Measurements from ENCODE around the gene GON7. TPM values are rescaled to one million over a fixed set of nuclear protein-coding genes. Genes with fewer than 3 reads are reported as not detected.

The GON7 gene, protein sequence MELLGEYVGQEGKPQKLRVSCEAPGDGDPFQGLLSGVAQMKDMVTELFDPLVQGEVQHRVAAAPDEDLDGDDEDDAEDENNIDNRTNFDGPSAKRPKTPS
- total RNA-seq (1 to 10 TPM; 4.6 to 7.6 (median 5.7) TPM), polyA plus RNA-seq (10 to 100 TPM in 1 of 2 donors, 1 to 10 TPM in 1; 9.7 to 14.9 TPM)

DNA sequence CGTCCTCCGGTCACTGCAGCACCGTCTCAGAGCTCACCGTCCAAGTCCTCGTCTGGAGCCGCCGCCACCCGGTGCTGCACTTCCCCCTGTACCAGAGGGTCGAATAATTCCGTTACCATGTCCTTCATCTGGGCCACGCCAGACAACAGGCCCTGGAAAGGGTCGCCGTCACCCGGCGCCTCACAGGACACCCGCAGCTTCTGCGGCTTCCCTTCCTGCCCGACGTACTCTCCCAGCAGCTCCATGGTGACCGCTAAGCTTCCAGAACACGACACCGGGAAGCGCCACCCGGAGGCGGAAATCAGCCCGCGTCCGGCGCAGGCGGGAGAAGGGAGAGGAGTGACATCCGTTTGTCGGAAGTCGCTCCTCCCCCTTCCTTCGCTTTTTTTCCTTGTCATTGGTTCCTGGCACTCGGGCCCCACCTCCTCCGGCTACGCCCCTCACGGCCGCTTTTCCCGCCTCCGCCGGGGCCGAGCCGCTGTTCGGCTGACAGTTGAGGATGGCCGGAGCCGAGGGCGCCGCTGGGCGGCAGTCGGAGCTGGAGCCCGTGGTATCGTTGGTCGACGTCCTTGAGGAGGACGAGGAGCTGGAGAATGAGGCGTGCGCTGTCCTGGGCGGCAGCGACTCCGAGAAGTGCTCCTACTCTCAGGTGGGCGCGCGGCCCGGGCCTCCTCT lies at the start of gene GON7, which contains the start of gene UBR7:
TSS of gene GON7 (minus strand) at position 273 of the 675 bp plus-strand sequence. CDS start at position 245, 28 bp downstream.
TSS of gene UBR7 (plus strand) at position 464 of the 675 bp plus-strand sequence. CDS start at position 500, 36 bp downstream.
- no peak for FAIRE-seq
- 0% methylated on average over 56 to 65 of the region's 65 CpGs for WGBS, 2 donors
- peaks cover 0 to 30% (median 19%) of the 10 kb centered on the region in 3 donors for H3K4me1 ChIP-seq

DNA sequence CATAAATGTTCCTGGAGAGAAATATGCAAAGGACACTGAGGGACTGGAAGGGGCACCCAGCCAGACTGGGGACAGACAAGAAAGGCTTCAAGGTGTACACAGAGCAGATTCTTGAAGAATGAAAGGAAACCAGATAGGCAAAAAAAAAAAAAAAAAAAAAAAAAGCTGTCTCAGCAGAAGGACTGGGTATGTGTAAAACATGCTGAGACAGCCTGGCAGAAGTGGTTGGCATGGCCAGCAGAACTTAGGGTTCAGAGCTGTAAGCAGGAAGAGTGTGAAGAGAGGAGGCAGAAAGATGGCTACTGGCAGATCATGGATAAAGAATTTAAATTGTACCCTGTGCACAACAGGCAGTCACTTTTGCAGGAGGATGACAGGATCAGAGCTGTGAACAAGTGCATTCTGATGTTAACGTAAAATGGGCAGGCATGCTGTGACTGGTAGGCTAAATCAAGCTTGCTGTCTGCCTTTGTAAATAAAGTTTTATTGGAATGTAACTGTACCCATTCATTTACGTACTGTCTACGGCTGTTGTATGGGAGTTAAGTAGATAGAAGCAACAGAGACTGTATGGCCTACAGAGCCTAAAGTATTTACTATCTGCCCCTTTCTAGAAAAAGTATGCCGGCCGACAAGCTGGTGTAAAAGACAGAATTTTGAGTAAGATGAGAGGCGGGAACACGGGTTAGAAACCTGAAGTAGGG lies 42.4 kb upstream of the GON7 start:
- ATAC-seq (no peak), DNase-seq (no peak), FAIRE-seq (no peak)
- Histone ChIP-seq H3K27me3 (no peaks in the 10 kb centered on the region), H3K27ac (no peak overlapping the region), H3K4me3 (no peak overlapping the region), H3K9me3 (no peaks in the 10 kb centered on the region), H3K36me3 (peaks cover 0 to 40% (median 13%) of the 10 kb centered on the region in 3 donors), H3K4me1 (no peaks in the 10 kb centered on the region)
- TF ChIP-seq, protein P1, sequence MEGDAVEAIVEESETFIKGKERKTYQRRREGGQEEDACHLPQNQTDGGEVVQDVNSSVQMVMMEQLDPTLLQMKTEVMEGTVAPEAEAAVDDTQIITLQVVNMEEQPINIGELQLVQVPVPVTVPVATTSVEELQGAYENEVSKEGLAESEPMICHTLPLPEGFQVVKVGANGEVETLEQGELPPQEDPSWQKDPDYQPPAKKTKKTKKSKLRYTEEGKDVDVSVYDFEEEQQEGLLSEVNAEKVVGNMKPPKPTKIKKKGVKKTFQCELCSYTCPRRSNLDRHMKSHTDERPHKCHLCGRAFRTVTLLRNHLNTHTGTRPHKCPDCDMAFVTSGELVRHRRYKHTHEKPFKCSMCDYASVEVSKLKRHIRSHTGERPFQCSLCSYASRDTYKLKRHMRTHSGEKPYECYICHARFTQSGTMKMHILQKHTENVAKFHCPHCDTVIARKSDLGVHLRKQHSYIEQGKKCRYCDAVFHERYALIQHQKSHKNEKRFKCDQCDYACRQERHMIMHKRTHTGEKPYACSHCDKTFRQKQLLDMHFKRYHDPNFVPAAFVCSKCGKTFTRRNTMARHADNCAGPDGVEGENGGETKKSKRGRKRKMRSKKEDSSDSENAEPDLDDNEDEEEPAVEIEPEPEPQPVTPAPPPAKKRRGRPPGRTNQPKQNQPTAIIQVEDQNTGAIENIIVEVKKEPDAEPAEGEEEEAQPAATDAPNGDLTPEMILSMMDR (IDR thresholded peaks at IDR 0.05): no peak
- 94 to 98% methylated on average over 7 of the region's 7 CpGs for WGBS, 2 donors
- intact Hi-C loops (cut with DNase I): no loop called here

More for the DNA sequence above, at the start of gene GON7, which contains the start of gene UBR7:
- Histone ChIP-seq H3K27me3 (no peaks in the 10 kb centered on the region), H3K9me3 (no peaks in the 10 kb centered on the region), H3K27ac (peak within 1 kb of the TSS; percentile 76 to 82 (median 80)), H3K4me3 (peak within 1 kb of the TSS; percentile 83 to 88 (median 87)), H3K36me3 (no peaks in the 10 kb centered on the region)
- intact Hi-C loops (cut with DNase I): no loop called here
- ATAC-seq (peak; percentile 97 to 99 (median 98)), DNase-seq (peak; percentile 93 to 97 (median 96))
- TF ChIP-seq, protein P1 (IDR thresholded peaks at IDR 0.05): peak in 2 of 4 donors; percentile 21 to 32

DNA sequence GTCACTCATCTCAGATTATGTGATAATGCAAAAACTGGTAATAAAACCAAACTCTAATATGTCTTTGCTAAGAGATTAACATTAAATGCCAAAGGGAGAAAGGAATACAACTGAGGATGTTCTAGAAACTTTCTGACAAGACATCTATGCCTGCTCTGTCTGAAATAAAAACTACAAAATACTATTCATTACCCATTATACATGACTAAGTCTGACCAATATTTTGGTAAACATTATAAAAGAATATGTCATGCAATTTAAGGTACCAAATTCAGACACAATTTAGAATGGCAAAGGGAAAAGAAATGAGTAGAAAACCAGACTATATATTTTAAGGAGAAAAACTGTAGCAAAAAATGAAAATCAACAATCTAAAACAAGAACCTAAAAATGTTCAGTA lies 39.7 kb upstream of the GON7 start:
- no peak overlapping the region for H3K4me3 ChIP-seq
- no peaks in the 10 kb centered on the region for H3K4me1 ChIP-seq
- FAIRE-seq (no peak), ATAC-seq (no peak), DNase-seq (no peak)
- no peak overlapping the region for H3K27ac ChIP-seq
- H3K27me3 ChIP-seq: no peaks in the 10 kb centered on the region
- intact Hi-C loops (cut with DNase I): no loop called here
- no peaks in the 10 kb centered on the region for H3K9me3 ChIP-seq
- TF ChIP-seq, protein P1 (IDR thresholded peaks at IDR 0.05): no peak
- peaks cover 3 to 51% (median 21%) of the 10 kb centered on the region in 3 donors for H3K36me3 ChIP-seq

DNA sequence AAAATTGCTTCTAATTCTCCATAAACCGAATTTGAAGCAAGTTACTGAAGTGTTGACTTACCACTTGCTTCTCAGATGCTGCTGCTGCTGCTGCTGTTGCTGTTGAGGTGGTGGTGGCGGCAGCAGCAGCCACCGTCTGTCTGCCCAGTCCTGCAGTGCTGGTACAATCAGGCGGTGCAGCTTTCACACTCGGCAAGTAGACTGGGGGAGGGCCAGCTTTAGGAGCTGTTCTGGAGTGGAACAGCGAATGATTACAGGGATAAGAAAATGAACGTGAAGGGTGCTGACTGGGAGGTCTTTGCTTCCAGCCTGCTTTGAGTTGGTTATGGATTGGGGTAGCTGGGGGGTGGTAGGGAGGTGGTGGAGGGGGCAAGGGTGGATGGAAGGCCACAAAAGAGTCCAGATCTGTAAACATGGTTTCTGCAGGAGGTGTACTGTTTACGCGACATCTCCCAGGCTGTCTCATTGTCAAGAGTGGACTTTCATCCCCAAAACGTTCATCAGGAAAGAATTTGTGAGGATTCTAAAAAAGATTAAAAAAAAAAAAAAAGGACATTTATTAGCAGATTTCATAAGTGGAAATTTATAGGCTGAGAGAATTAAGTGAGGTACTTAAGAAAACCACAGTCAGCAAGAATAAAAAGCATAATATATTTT lies 39.0 kb upstream of the GON7 start:
- Histone ChIP-seq H3K4me1 (no peaks in the 10 kb centered on the region), H3K36me3 (peaks cover 3 to 53% (median 21%) of the 10 kb centered on the region in 3 donors), H3K27ac (no peak overlapping the region), H3K27me3 (no peaks in the 10 kb centered on the region), H3K4me3 (no peak overlapping the region), H3K9me3 (no peaks in the 10 kb centered on the region)
- TF ChIP-seq, protein P1 (IDR thresholded peaks at IDR 0.05): no peak
- ATAC-seq (no peak), FAIRE-seq (no peak), DNase-seq (no peak)
- intact Hi-C loops (cut with DNase I): no loop called here
- 81 to 85% methylated on average over 10 of the region's 10 CpGs for WGBS, 2 donors
